Stimulated activated CD4-positive, alpha-beta T cell treated with anti-CD3 and anti-CD28 coated beads, Interleukin-1b, Interleukin-23, amount 100 ng/mL, for 4 hours (primary cell): ENCODE measurements around the gene TKTL1.
A peak's percentile ranks its signal among the peaks of the same experiment; 100 is the strongest.
"Not testable (repeated sequence)": the region's sequence is repeated elsewhere in the genome, so short reads cannot be mapped to it uniquely, and the experiment has no call there.

Experiments
- DNase-seq, 2 donors: peaks; one replicate each; pipeline ENCODE4 v3.0.0-alpha.2; 2020; ENCODE audit warnings: low read depth in 2 of 2

TKTL1 gene

GRCh38 chrX:154295664-154296310, at the start of gene TKTL1:
Gene TKTL1 (plus strand): TSS chrX:154295795. CDS start chrX:154295860, 65 bp downstream.
- DNase-seq, result no peak

GRCh38 chrX:154247377-154248045, 48.1 kb upstream of the TKTL1 start:
- not testable (repeated sequence) for DNase-seq

GRCh38 chrX:154248076-154248475, 47.5 kb upstream of the TKTL1 start:
- not testable (repeated sequence) for DNase-seq

GRCh38 chrX:154257282-154257681, 38.3 kb upstream of the TKTL1 start, which contains the start of gene OPN1MW3:
Gene OPN1MW3 (plus strand): TSS chrX:154257582. CDS start chrX:154257620, 38 bp downstream.
- DNase-seq, result not testable (repeated sequence)

- not testable (repeated sequence) for DNase-seq
These were observed 36.9 kb upstream of the TKTL1 start for GRCh38 chrX:154258711-154259110.

- DNase-seq, result not testable (repeated sequence)
These were observed 32.5 kb upstream of the TKTL1 start for GRCh38 chrX:154263072-154263471.

GRCh38 chrX:154269245-154269644, 26.4 kb upstream of the TKTL1 start:
- not testable (repeated sequence) for DNase-seq

GRCh38 chrX:154284489-154285338, 10.9 kb upstream of the TKTL1 start:
- DNase-seq, result not testable (repeated sequence)

- DNase-seq, result not testable (repeated sequence)
These were observed 9.2 kb upstream of the TKTL1 start for GRCh38 chrX:154286406-154286805.

- DNase-seq, result no peak
These were observed 612 bp upstream of the TKTL1 start, which contains the start of gene TEX28 for GRCh38 chrX:154294791-154295574. Gene TEX28 (minus strand): TSS chrX:154295124. CDS start chrX:154292117, 3,007 bp downstream.

GRCh38 chrX:154296731-154297130, 1.1 kb downstream of the TKTL1 start:
- DNase-seq, result no peak

GRCh38 chrX:154298312-154298711, 2.7 kb downstream of the TKTL1 start:
- no peak for DNase-seq

- DNase-seq, result no peak
These were observed 5.2 kb downstream of the TKTL1 start for GRCh38 chrX:154300816-154301215.

GRCh38 chrX:154302998-154303397, 7.4 kb downstream of the TKTL1 start:
- not testable (repeated sequence) for DNase-seq

- DNase-seq, result no peak
These were observed 7.9 kb downstream of the TKTL1 start for GRCh38 chrX:154303476-154303875.

- DNase-seq, result no peak
These were observed 9.3 kb downstream of the TKTL1 start for GRCh38 chrX:154304846-154305245.

- DNase-seq, result no peak
These were observed 10.1 kb downstream of the TKTL1 start for GRCh38 chrX:154305541-154306205.

- no peak for DNase-seq
These were observed 11.6 kb downstream of the TKTL1 start for GRCh38 chrX:154307202-154307601.

GRCh38 chrX:154308108-154308946, 12.7 kb downstream of the TKTL1 start:
- peak; percentile 58 to 81 for DNase-seq
